ENCODE measurements around the gene USP44. TPM values are rescaled to one million over a fixed set of nuclear protein-coding genes. Genes with fewer than 3 reads are reported as not detected.

The USP44 gene
- total and polyA plus RNA-seq, 2 of the 8 experiments (the other 6 are each of a cell fraction or from before 2014, with no cell fraction given): 129 to 197 TPM

DNA sequence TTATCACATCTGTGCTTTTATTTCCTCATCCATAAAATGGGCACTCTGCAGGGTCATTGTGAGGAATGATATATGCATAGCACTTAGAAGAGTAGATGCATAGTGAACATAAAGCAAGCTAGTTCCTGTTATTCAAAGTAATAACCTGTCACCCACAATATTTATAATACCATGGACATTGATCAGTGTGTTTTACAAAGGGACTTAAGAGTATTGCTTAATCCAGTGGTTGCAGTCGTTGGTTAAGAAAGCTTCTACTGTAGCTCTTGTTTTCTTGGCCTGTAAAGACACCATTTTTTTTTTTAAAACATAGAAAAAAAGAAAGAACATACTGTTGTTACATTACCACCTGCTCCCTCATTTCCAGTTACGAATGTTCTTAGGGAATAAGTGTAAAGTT lies 64.3 kb downstream of the USP44 start:
- no peak overlapping the region for H3K4me3 ChIP-seq (ENCODE audit: extremely low read depth in 1 of 4, insufficient read depth in 2 of 4, low read depth in 3 of 4, low read length in 4 of 4)
- H2BK5ac ChIP-seq (ENCODE audit: low read depth, low read length): no peak overlapping the region
- no peak overlapping the region for H3K23ac ChIP-seq (ENCODE audit: insufficient read length)
- POLR2A ChIA-PET (ENCODE audit: partially characterized antibody): interaction anchor here (0.7 to 2.2 kb wide), 3 partner anchors 10 to 61 kb away, joined by 3 to 9 read pairs (median 3); partner anchors contain the start of gene METAP2
- no peak for DNase-seq (ENCODE audit: low read depth in 1 of 2, low spot score in 2 of 2)
- H2BK20ac ChIP-seq (ENCODE audit: low read length): no peak overlapping the region
- H3K79me1 ChIP-seq (ENCODE audit: low read depth, low read length): peaks cover 2% of the 10 kb centered on the region
- H3K4me1 ChIP-seq (replicated peaks in 1 of 4; ENCODE audit: control insufficient read depth in 3 of 4, insufficient read depth in 4 of 4, low read length in 3 of 4): no peaks in the 10 kb centered on the region
- no peaks in the 10 kb centered on the region for H3K9me3 ChIP-seq (ENCODE audit: insufficient read depth in 2 of 2, low read depth in 1 of 2, low read length in 1 of 2)
- H3K14ac ChIP-seq (ENCODE audit: insufficient read length): no peak overlapping the region
- H3K79me2 ChIP-seq (ENCODE audit: control insufficient read depth in 1 of 2, insufficient read depth in 2 of 2, low read length in 2 of 2): peaks cover 0 to 39% of the 10 kb centered on the region in 2 experiments; a peak in 2 of 4 replicates
- H2BK12ac ChIP-seq (ENCODE audit: low read depth, low read length): no peak overlapping the region
- H2AFZ ChIP-seq (ENCODE audit: low read length): no peak overlapping the region
- no peaks in the 10 kb centered on the region; the same call in 1 of the 2 replicates for H3K23me2 ChIP-seq (ENCODE audit: low read depth, low read length)
- no peak overlapping the region for H4K5ac ChIP-seq (ENCODE audit: insufficient read length, low read depth, low read length)
- no peak overlapping the region for H2AK5ac ChIP-seq (ENCODE audit: low read depth, low read length)
- H3K36me3 ChIP-seq (ENCODE audit: control insufficient read depth in 2 of 4, insufficient read depth in 4 of 4, low read length in 3 of 4): peaks cover 0 to 41% (median 16%) of the 10 kb centered on the region in 4 experiments; a peak in 6 of 8 replicates
- no peak overlapping the region for H3K4ac ChIP-seq (replicated peaks; ENCODE audit: insufficient read length, low read depth, low read length)
- no peak overlapping the region for H2BK120ac ChIP-seq (replicated peaks; ENCODE audit: low read depth, low read length)
- 80% methylated on average over 2 of the region's 2 CpGs; no CpG with 5 or more reads in 1 of the 2 experiments for WGBS, 2 experiments (ENCODE audit: extremely low coverage in 1 of 2, insufficient coverage in 1 of 2, insufficient read length in 1 of 2, insufficient replicate concordance in 2 of 2, low coverage in 1 of 2, low lambda C conversion rate in 2 of 2, missing lambda C conversion rate in 1 of 2)
- no peak overlapping the region for H3K4me2 ChIP-seq (ENCODE audit: insufficient read depth in 1 of 2, low read depth in 2 of 2, low read length in 2 of 2)
- no peak overlapping the region for H2BK15ac ChIP-seq (ENCODE audit: low read length)
- H4K8ac ChIP-seq (ENCODE audit: extremely low read depth, insufficient read depth, low read length): no peak overlapping the region
- H3K18ac ChIP-seq (ENCODE audit: extremely low read depth, low read length): no peak overlapping the region
- H3K9ac ChIP-seq (replicated peaks in 1 of 4; ENCODE audit: extremely low read depth in 1 of 4, low read depth in 3 of 4, low read length in 3 of 4): no peak overlapping the region
- H3K56ac ChIP-seq (replicated peaks; ENCODE audit: insufficient read length, low read depth, low read length): no peak overlapping the region
- FAIRE-seq: no peak
- no peaks in the 10 kb centered on the region for H3K27me3 ChIP-seq (replicated peaks in 1 of 4; ENCODE audit: control insufficient read depth in 3 of 4, extremely low read depth in 1 of 4, insufficient read depth in 3 of 4, low read length in 3 of 4)
- peaks cover 3 to 7% of the 10 kb centered on the region in 2 experiments for H4K20me1 ChIP-seq (replicated peaks in 1 of 2; ENCODE audit: control insufficient read depth in 1 of 2, insufficient read depth in 2 of 2, low read length in 2 of 2)
- CTCF ChIA-PET (ENCODE audit: partially characterized antibody): interaction anchor here (1.1 kb wide), 1 partner anchor 47 kb away, joined by 5 read pairs; no protein-coding TSS in a partner anchor
- H4K91ac ChIP-seq (replicated peaks; ENCODE audit: insufficient read length, low read length): no peak overlapping the region
- H3K27ac ChIP-seq (ENCODE audit: low read depth, low read length): no peak overlapping the region
- TF ChIP-seq SP4 (IDR thresholded peaks at IDR 0.05; ENCODE audit: low read length) (no peak), GTF2F1 (IDR thresholded peaks at IDR 0.05; ENCODE audit: borderline replicate concordance, low read depth, low read length) (no peak)
